Stimulated activated CD4-positive, alpha-beta T cell treated with anti-CD3 and anti-CD28 coated beads, Interleukin-4, amount 100 ng/mL, for 24 hours (primary cell): ENCODE measurements around the gene SCNN1B.
"Not testable (repeated sequence)": the region's sequence is repeated elsewhere in the genome, so short reads cannot be mapped to it uniquely, and the experiment has no call there.

ENCODE experiments used
- DNase-seq: peaks from one replicate; pipeline ENCODE4 v3.0.0-alpha.2; 2020

SCNN1B gene

DNA sequence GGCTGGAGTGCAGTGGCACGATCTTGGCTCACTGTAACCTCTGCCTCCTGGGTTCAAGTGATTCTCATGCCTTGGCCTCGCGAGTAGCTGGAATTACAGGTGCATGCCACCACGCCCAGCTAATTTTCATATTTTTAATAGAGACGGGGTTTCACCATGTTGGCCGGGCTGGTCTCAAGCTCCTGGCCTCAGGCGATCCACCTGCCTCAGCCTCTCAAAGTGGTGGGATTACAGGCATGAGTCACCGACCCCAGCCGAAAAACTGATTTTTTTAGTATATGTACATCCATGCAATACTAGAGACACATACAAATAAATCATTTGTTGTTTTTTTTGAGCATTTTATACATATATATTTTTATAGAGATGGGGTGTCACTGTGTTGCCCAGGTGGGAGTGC, 79.6 kb downstream of the SCNN1B start:
- DNase-seq, result not testable (repeated sequence)

DNA sequence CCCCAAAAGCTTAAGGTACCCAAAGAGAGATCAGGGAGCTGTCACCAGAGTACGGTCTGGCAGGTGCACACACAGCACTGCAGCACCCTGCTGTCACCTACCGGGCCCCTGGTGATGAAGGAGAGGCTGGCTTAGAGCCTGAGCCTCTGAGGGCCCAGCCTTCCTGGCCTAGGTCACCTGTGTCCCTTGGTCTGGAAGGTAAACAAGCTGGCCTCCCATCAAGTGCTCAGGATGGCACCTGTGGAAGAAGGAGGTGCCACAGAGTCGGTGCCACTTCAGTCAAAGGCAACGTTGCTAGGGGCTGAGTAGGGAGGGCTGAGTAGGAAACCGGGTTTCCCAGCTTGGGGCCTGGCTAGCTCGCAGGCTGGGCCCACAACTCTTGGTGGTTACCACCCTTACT, 80.2 kb downstream of the SCNN1B start:
- DNase-seq, result no peak

DNA sequence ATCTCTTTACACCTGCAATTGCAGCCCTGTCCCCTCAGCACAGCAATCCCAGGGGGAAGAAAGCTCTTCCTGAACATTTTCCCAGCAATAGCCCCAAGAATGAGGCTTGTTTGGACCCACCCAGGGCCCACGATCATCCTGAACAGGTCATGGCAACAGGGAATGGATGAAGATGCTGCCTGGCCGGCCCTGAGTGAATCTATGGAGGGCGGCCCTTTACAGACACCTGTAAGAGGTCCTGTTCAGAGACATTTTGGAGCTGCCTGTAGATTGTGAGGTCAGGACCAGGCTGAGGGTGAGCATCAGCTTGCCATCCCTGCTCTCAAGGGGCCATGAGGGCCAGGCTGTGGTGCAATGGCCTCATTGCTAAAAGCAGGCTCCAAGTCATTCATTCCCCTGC, 81.8 kb downstream of the SCNN1B start:
- DNase-seq, result no peak

DNA sequence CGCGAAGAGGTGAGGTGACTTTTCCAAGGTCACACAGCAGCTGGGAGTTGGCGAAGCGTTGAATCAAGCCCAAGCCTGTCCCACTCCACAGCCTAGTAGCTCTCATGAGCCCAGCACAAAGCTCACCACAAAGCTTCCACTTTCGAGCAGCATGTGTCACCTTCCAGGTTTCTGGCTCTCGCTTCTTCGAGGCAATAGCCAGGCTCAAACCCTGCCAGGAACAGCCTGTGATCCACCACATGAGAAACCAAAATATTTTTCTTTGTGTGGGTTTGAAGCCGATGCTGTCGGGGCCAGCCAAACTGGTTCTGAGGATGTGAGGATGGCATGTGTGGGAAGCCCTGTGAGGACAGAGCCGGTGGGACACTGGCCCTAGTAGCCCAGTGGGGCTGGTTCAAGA, 82.8 kb downstream of the SCNN1B start:
- no peak for DNase-seq

DNA sequence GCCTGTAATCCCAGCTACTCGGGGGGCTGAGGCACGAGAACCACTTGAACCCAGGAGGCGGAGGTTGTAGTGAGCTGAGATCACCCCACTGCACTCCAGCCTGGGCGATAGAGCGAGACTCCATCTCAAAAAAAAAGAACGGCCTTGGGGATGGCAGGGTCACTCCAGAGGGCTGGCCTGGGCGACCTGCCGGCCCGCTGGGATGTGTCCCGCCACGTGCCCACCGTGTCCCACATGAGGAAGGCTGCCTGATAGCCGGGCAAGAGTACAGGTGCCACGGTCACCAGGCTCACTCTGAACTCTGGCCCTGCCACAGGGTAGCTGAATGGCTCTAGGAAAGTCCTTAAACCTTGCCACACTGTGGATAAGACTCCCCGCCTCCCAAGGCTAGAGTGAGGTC, 83.3 kb downstream of the SCNN1B start:
- no peak for DNase-seq

DNA sequence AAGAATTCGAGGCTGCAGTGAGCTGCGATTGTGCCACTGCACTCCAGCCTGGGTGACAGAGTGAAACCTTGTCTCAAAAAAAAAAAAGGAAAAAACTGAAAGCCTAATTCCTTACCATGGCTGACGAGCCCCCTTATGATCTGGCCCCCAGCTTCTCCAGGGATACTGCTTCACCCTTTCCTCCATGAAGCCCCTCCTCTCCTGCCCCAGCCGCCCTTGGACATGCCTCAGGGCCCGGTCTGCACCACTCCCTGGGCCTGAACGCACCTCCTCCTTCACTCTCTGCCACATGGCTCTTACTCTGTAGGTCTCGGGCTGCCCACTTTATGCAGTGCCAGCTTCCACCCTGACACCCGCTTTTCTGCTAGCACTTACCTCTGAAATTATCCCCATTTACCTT, 85.6 kb downstream of the SCNN1B start:
- DNase-seq, result no peak

DNA sequence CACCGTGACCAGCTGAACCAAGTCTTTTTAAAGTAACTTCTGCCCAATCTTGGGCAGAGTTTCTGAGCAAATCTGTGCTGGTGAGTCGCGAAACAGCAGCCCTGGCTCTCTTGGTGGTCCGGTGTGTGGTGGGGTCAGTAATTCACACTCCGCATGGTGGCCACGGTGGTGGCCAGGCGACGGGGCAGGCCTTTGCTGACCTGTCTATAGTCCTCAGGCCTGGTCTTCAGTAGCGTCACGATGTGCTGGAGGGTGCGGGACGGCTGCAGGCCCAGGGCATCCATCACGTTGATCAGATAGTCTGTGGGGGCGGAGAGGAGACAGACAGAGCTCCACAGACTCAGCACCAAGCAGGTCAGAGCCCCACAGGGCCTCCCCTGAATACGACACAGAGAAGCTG, 86.7 kb downstream of the SCNN1B start:
- DNase-seq, result no peak

DNA sequence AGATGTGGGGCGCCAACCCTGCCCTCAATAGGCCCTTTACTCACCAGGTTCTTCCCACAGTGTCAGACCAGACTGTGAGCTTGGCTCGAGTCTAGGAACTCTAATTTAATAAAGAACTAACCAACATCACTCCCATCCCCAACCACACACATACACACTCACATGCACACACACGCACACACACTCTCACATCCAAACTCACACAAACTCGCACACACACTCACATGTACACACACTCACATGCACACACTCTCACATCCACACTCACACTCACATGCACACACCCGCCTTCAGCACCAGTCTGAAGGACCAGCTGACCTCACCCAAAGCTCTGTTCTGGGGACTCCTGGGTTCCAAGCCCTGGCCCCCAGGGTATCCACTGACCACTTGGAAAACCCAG, 87.1 kb downstream of the SCNN1B start:
- no peak for DNase-seq

DNA sequence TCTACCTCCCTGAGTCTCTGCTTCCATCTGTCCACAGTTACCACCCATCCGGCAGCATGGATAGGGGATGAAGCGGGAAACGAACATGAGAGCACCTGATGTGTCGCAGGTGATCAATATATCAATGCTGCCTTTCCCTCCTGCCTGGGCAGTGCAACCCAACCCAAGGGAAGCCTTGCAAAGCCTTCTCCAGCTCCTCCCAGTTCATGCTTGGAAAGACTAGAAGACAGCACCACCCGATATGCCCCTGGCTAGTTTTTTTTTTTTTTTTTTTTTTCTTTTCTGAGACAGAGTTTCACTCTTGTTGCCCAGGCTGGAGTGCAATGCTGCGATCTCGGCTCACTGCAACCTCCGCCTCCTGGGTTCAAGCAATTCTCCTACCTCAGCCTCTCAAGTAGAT, 87.8 kb downstream of the SCNN1B start:
- not testable (repeated sequence) for DNase-seq

DNA sequence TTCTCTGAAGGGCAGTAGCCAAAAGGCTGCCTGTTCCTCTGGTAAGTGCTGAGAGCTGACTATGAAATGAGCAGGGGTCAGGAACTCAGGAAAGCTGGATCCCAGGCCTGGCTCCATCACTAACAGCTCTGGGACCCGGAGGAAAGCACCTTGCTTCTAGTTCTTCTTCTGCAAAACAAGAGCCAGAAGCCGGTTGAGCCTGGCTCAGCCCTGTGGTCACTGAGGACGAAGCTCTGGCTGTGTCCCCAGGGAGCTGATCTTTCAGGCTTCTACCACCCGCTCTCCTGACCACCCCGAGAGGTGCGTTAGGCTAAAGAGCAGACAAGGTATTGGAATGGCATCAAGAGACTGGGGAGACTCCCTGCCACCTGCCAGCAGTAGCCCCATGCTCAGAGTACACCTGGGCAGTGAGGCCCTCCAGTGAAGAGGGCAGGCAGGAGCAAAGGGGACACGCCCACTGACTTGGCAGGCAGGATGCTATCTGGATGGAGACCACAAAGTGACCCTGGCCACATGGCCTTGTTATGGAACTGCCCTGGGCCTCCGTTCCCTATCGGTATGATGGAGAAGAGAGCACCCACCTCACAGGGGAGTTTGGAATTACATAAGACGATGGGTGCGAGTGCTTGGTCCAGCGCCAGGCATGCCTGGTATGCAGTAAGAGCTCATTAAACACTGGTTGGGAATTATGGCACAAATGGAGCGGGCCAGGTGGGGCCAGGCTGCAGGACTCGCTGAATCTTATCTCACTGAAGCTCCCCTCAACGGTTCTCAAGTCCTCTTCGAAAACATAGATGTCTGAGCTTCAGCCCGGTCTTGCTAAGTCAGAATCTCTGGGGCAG, 89.5 kb downstream of the SCNN1B start:
- DNase-seq, result no peak

DNA sequence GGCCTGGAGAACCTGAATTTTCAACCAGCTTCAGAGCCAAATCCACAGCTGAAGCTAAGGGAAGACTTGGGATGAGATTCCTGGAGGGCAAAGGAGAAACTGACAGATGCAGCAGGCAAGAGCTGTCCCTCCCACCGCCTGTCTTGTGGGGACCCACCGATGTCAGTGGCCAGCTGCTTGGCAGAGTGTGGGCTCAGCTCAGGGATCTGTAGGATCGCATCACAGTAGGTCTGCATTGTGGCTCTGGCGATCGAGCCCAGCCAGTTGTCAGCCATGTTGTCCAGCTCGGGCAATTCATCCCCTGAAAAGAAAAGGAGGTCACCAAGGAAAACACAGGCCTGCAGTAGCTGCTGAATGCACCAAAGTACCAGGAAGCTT, 90.1 kb downstream of the SCNN1B start:
- no peak for DNase-seq

DNA sequence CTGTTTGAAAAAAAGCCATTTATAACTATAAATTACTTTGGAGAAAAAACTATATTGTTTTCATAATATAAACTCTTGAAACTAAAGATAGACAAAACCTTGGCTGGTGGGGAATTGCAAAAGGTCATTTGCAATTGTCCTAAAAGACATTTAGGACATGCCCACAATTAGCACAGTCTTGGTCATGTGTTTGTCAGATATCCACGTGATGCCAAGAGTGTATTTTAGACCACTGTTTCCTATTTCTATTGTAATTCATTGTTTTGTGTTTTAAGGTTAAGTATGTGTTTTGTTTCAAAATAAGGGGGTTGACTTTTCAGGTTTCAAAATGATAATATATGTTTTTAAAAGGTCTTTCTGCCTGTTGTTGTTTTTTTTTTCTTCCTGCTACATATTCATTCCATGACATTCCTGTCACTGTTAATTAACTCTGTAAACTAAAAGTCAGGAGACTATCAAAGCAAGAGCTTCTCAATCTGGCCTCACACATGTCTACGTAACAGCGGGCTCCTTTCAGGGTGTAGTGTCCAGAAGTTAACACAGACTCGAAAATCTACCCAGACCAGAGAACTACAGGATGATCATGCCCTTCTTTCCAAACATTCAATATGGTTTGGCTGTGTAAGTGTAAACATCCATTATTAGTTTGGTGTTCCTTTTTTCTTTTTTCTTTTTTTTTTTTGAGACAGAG, 92.2 kb downstream of the SCNN1B start:
- no peak for DNase-seq

DNA sequence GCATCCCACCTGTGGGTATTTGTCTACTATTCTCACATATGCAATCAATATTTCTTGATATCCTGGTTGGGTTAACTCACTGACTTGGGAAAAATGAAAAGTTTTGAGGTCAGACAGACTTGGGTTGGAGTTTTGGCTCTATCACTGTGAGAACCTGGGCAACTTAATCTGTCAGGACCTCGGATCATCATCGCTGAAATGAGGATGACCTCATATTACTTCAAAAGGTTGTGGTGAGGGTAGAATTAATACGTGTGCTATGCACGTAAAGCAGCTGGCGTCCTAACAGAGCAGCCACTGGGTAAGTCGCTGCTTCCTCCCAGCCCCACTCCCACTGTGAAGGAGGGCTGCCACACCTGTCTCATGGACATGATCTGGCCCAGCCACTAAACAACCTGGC, 93.6 kb downstream of the SCNN1B start:
- DNase-seq, result no peak

DNA sequence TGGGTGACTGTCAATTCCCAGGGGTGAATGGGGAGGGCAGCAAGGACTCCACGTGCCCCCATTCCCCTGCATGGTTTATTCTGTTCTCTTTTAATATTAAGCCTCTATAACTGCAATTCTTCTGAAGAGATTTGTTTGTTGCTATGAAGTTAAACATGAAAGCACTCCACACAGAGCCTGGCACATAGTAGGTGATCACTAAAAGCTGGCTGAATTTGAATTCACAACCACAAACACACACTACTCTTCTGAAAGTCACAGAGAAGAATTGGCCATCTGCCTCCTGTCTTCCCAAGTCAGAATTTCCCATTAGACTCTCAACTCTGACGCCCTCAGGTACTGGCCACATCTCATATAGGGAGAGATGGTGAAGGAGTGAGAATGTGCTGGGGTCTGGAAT, 95.4 kb downstream of the SCNN1B start:
- DNase-seq, result no peak

DNA sequence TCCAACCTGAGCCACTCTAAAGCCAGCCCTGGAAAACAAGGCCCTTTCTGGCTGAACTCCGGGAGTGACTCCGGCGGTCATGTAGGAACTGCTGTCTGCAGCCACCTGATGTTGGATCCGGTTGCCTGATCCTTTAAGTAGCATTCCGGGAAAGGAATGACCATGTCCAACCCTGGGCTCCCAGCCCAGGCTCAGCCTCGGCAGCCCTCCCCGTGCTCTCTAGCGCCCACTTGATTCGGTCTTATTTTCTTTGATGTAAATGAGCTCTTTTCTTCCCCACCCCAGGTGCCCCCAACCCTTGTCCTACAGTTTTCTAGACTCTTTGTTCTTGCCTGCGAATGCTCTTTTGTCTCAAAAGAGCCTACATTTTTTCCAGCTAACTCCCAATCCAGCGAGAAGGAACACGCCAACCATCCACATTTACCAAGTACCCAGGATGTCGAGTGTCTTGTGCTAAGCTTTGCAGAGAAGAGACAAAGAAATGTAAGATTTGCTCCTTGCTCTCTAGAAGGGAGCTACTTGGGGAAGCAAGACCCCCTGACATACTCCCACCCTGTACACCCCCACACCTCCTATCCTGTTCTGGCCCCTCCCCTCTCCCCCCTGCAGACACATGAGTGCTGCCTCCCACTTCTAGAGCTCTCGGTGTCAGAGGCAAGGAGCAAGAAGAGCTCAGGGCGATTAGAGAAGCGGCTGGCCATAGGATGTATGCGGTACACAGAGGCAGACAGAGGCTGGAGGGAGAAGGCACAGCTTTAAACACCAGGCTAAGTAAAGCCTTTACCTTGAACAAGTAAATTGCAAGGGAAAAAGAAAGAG, 97.1 kb downstream of the SCNN1B start:
- no peak for DNase-seq

DNA sequence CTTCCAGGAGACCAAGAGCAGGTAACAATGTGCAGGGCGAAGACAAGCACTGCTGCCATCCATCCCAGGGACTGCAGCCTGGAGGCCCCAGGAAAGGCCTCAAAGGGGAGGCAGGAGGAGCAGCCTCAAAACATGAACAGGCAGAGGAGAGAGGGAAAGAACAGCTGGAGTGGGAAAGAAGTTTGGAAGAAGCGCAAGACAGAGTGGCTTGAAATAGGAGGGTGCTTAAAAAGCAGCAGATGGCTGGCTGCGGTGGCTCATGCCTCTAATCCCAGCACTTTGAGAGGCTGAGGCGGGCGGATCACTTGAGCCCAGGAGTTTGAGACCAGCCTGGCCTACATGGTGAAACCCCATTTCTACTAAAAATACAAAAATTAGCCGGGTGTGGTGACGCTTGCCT, 98.3 kb downstream of the SCNN1B start:
- not testable (repeated sequence) for DNase-seq

DNA sequence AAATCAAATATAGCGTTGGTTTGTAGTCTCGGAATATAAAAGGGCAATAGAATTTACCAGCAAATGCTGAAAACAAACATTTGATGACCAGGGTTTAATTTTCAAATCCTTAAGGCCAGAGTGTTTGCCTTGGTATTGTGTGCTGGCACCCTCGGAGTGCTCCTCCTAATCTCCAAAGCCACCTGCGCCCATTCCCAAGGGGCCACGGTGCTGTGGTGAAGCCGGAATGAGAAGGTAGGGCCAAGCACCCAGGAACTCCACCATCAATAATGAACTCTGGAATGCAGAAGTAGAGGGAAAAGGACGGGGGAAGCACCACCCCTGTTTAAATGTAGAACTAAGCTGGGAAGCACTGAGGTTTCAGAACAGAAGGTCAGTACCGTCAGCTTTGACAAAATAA, 99.0 kb downstream of the SCNN1B start:
- DNase-seq, result no peak

DNA sequence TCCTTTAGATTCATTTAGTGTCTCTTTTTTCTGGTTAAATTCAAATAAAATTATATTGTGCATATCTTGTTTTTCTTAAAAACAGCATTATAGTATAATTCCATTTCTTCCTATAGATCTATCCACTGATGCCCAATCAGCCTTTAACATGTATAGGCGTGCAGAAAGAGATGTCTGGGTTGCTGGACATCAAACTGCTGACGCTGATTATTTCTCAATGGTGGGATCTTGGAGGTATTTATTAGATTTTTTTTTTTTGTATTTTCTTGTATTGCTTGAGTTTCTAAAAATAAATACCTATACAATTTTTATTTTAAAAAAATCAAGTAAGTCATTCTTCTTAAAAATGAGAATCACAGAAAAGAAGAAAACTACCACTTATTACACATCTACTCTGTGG, 100.0 kb downstream of the SCNN1B start:
- DNase-seq, result no peak

DNA sequence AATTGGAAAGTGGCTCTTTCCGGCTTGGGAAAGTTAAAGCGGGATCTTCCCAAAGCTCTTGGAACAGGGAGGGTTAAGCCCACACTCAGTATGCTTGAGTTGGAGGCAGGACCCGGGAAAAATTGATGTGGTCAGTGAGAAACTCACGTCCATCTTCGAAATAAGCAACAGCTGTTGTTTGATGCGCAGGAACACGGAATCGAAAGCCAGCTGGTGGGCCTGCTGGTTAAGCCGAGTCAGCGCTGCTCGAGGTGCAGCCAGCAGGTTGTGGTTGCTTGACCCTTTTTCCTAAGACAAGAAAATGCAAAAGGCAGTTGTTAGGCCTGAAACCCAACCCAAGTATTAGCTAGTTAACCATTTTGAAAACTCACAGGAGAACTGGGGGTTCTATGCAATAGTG, 101.4 kb downstream of the SCNN1B start:
- DNase-seq, result no peak

DNA sequence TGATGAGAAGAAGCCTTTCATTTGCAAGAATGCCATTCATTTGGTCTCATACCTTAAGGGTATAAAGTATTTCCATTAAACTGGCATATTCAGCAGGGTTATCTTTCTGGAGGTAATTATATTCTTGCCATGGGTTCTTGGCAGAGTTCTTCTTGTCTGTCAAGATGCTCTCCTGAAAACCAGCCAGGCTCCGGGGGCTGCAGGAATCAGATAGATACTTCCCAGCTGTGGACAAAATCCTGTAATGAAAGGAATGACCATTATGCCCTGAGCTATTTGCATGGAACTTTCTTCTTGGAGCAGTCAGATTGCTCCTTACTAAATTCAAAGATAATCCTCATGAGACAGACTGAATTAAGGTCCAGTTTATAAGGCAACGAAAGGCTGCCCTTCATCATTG, 103.9 kb downstream of the SCNN1B start:
- DNase-seq, result no peak

DNA sequence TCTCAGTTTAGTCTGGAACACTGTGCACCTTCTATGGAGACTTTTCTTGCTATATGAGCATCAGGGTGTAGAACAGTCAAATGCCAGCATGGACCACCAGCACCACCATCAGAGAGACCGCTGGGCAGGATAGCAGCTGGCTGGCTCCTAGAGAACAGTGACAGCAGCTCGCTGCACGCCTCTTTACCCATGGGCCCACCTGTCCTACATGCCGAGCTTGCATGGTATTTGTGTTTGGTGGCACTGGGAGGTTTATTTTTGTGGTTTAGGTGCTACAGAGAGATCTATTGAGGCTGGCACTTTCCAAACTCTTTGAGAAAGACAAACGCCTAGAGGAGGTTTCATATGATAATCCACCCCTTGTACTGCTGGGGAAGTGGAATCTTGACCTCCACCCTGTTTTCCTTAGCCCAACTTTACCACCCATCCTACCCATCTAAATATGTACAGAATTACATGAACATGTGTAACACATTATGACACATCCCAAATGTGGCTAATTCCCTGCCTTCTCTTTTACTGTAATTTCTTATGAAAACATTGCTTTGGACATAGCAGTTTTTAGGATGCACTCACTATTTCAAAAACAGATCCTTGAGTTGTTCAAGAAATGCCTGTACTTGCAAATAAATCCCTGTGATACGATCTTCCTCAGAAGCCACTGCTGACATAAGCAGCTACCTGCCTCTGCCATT, 104.6 kb downstream of the SCNN1B start:
- DNase-seq, result no peak

DNA sequence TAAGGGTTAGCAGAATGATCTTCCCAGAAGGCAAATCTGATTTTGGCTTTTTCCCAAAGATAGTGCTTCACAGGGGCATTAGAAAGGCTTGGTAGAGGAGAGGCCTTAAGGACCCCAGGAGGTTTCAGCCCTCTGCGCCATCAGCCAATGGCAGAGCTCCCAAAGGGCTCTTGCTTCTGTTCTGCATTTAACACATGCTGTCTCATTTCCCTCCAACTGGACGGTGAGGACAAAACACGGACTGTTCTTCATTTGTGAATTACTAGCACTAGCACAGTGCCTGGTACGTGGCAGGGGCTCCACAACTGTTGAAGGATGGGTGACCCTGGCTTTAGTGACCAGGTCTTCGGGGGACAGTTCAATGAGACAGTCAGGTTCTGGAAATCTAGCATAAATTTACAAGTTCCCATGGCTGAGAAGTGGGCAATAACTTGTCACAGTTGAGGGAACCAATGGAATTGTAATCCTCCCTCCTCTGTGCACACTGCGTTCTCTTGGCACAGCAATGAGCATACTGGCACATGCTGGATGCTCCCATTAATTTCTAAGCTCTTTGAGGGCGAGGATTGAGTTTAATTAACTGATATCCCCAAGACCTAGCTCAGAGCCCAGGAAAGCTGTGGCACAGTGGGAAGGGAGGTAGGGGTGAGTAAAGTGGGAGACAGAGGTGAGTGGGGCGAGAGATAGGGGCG, 105.5 kb downstream of the SCNN1B start:
- DNase-seq, result no peak
